ENCODE data around the gene SMARCD2.

SMARCD2 gene

DNA sequence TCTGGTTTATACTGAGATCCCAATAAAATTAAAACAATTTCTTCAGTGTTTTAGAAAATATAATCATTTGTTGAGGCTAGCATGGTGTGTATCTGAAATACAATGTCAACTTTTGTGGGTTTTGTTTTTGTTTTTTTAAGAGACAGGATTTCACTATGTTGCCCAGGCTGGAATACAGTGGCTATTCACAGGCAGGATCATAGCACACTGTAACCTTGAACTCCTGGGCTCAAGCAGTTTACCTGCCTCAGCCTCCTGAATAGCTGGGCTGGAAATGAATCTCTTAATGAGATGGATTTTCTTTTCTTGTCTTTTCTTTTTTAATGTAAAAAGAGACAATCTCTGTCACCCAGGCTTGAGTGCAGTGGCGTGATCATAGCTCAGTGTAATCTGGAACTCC, 56.4 kb downstream of the SMARCD2 start:
- TF ChIP-seq, protein P1, sequence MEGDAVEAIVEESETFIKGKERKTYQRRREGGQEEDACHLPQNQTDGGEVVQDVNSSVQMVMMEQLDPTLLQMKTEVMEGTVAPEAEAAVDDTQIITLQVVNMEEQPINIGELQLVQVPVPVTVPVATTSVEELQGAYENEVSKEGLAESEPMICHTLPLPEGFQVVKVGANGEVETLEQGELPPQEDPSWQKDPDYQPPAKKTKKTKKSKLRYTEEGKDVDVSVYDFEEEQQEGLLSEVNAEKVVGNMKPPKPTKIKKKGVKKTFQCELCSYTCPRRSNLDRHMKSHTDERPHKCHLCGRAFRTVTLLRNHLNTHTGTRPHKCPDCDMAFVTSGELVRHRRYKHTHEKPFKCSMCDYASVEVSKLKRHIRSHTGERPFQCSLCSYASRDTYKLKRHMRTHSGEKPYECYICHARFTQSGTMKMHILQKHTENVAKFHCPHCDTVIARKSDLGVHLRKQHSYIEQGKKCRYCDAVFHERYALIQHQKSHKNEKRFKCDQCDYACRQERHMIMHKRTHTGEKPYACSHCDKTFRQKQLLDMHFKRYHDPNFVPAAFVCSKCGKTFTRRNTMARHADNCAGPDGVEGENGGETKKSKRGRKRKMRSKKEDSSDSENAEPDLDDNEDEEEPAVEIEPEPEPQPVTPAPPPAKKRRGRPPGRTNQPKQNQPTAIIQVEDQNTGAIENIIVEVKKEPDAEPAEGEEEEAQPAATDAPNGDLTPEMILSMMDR (IDR thresholded peaks at IDR 0.05; ENCODE audit: control extremely low read depth, extremely low read depth, low read depth, missing control alignments): no peak
- POLR2A ChIA-PET: no interaction called here
- DNase-seq (ENCODE audit: extremely low spot score): no peak
- CTCF ChIA-PET: interaction anchor here (0.8 to 1.7 kb wide), 4 partner anchors 10 to 50 kb away, joined by 3 to 4 read pairs (median 4); no protein-coding TSS in a partner anchor

DNA sequence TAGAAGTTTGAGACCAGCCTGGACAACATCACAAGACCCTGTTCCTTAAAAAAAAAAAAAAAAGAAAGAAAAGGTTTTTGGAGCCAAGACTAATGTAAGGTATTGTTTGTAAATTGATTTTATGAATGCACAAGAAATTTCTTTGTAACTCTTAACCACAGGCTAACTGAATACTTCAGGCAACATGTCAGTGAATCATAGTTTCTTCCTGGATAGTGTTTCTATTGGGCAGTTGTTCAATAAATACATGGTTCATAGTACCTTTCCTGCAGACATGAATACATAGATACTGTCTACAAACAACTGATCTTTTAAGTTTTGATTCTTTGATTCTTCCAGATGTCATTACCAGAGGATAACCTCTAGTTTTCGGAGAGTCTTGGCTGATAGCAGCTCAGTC, 56.9 kb downstream of the SMARCD2 start:
- ChIA-PET POLR2A (no interaction called here), CTCF (interaction anchor here (1.7 kb wide), 1 partner anchor 10 kb away, joined by 4 read pairs; no protein-coding TSS in a partner anchor)
- TF ChIP-seq, protein P1 (IDR thresholded peaks at IDR 0.05; ENCODE audit: control extremely low read depth, extremely low read depth, low read depth, missing control alignments): no peak
- no peak for DNase-seq (ENCODE audit: extremely low spot score)

DNA sequence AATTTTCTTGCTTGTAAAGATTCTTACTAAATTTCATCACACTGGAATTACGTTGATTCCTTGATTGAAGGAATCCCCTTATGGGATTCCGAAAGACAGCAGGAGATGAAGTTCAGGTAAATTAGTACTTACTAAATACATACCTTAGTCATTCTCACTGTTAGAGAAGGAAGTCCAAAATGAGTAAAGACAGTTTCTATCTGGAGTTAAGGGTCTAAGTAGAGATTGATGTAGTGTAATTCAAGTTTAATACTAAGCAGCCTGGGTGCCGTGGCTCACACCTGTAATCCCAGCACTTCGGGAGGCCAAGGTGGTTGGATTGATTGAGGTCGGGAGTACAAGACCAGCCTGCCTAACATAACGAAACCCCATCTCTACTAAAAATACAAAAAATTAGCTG, 59.0 kb downstream of the SMARCD2 start:
- POLR2A ChIA-PET: no interaction called here
- TF ChIP-seq, protein P1 (IDR thresholded peaks at IDR 0.05; ENCODE audit: control extremely low read depth, extremely low read depth, low read depth, missing control alignments): no peak
- CTCF ChIA-PET: interaction anchor here (1.1 to 2.5 kb wide), 2 partner anchors 9 to 82 kb away, joined by 3 to 15 read pairs; partner anchors contain the start of genes CCDC47 and DDX42
- DNase-seq (ENCODE audit: extremely low spot score): no peak
